Hepatocyte (in vitro differentiated cells): ENCODE measurements around the gene CCDC191. TPM values are rescaled to one million over a fixed set of nuclear protein-coding genes. Genes with fewer than 3 reads are reported as not detected.

Experiments used
- DNase-seq: peaks from one replicate; pipeline ENCODE4 v3.0.0-alpha.2; 2016; ENCODE audit warnings: low spot score
- H2AFZ ChIP-seq: fragments of 200-600 bp; sonication (generic); 2 replicates; pipeline ENCODE4 v1.6.0; 2016; ENCODE audit warnings: antibody characterized with exemption, mild to moderate bottlenecking
- H3K27ac ChIP-seq: fragments of 200-600 bp; sonication (generic); 2 replicates; pipeline ENCODE4 v1.5.1; 2016; ENCODE audit warnings: mild to moderate bottlenecking
- H3K27me3 ChIP-seq: fragments of 200-600 bp; sonication (generic); 2 replicates; pipeline ENCODE4 v1.6.1; 2016
- H3K36me3 ChIP-seq: fragments of 200-600 bp; sonication (generic); replicated peaks from 2 replicates; pipeline ENCODE4 v1.5.1; 2016; ENCODE audit warnings: low read depth; ENCODE audit not compliant: insufficient read depth
- H3K4me1 ChIP-seq: fragments of 200-600 bp; sonication (generic); 2 replicates; pipeline ENCODE4 v1.5.1; 2016; ENCODE audit warnings: mild to moderate bottlenecking, moderate library complexity; ENCODE audit not compliant: insufficient read depth
- H3K4me2 ChIP-seq: fragments of 200-600 bp; sonication (generic); 2 replicates; pipeline ENCODE4 v1.6.0; 2016
- H3K4me3 ChIP-seq: fragments of 200-600 bp; sonication (generic); 2 replicates; pipeline ENCODE4 v1.5.1; 2016; ENCODE audit warnings: mild to moderate bottlenecking
- H3K79me2 ChIP-seq: fragments of 200-600 bp; sonication (generic); 2 replicates; pipeline ENCODE4 v1.6.0; 2017; ENCODE audit warnings: mild to moderate bottlenecking
- H3K9me2 ChIP-seq: fragments of 200-600 bp; sonication (generic); replicated peaks from 2 replicates; pipeline ENCODE4 v1.6.0; 2017; ENCODE audit warnings: mild to moderate bottlenecking; ENCODE audit not compliant: insufficient read depth
- H3K9me3 ChIP-seq: fragments of 200-600 bp; sonication (generic); 2 replicates; pipeline ENCODE4 v1.5.1; 2016; ENCODE audit warnings: low read depth, mild to moderate bottlenecking
- H4K20me1 ChIP-seq: fragments of 200-600 bp; sonication (generic); 2 replicates; pipeline ENCODE4 v1.6.0; 2016; ENCODE audit warnings: mild to moderate bottlenecking; ENCODE audit not compliant: insufficient read depth, poor library complexity, severe bottlenecking
- CTCF ChIP-seq: fragments of 200-600 bp; sonication (generic); IDR thresholded peaks from 2 replicates; pipeline ENCODE4 v1.5.1; 2016; ENCODE audit warnings: antibody characterized with exemption, mild to moderate bottlenecking; ENCODE audit not compliant: poor library complexity
- EZH2 ChIP-seq: fragments of 200-600 bp; sonication (generic); IDR thresholded peaks from 2 replicates; pipeline ENCODE4 v1.6.1; 2016; ENCODE audit warnings: antibody characterized with exemption, mild to moderate bottlenecking, borderline replicate concordance
- EZH2phosphoT487 ChIP-seq: fragments of 200-600 bp; sonication (generic); IDR thresholded peaks from one replicate; pipeline ENCODE4 v1.6.1; 2018; ENCODE audit warnings: antibody characterized with exemption, mild to moderate bottlenecking, low read depth, moderate library complexity; ENCODE audit not compliant: unreplicated experiment, severe bottlenecking
- WGBS: methylation state at CpG from one replicate; pipeline ENCODE4 v1.1.6; 2016; ENCODE audit warnings: low lambda C conversion rate; ENCODE audit errors: missing lambda C conversion rate; 5-methylcytosine and 5-hydroxymethylcytosine counted together
- polyA plus RNA-seq: library from polyadenylated mRNA; unstranded; fragments of >200 nt; fragmentation: Nextera tagmentation; extraction: Ambion mirVana; gene quantifications from 2 replicates; pipeline ENCODE4 v1.2.1, GENCODE V29; 2016
- total RNA-seq: library from RNA; depleted of rRNA; stranded (reverse); fragments of >200 nt; gene quantifications from 2 replicates; pipeline ENCODE4 v1.2.3, GENCODE V29; 2014

CCDC191 gene
- total and polyA plus RNA-seq, 2 experiments from 2014 or later, result 1.1 to 3.5 TPM

GRCh38 chr3:114035896-114036295 is 20.4 kb downstream of the CCDC191 start:
- H2AFZ ChIP-seq, result no peak overlapping the region
- H3K27ac ChIP-seq, result no peak overlapping the region
- no peak for DNase-seq
- no peaks in the 10 kb centered on the region for H3K9me2 ChIP-seq
- H3K27me3 ChIP-seq, result no peaks in the 10 kb centered on the region
- H3K79me2 ChIP-seq, result no peaks in the 10 kb centered on the region
- no peak overlapping the region for H3K4me3 ChIP-seq
- H3K9me3 ChIP-seq, result no peaks in the 10 kb centered on the region
- H3K36me3 ChIP-seq, result no peaks in the 10 kb centered on the region
- no peak overlapping the region for H3K4me2 ChIP-seq
- 95% methylated on average over 3 of the region's 3 CpGs for WGBS
- no peaks in the 10 kb centered on the region for H4K20me1 ChIP-seq
- TF ChIP-seq CTCF, result no peak
- TF ChIP-seq EZH2, result no peak
- TF ChIP-seq EZH2phosphoT487, result no peak
- no peaks in the 10 kb centered on the region for H3K4me1 ChIP-seq

DNA sequence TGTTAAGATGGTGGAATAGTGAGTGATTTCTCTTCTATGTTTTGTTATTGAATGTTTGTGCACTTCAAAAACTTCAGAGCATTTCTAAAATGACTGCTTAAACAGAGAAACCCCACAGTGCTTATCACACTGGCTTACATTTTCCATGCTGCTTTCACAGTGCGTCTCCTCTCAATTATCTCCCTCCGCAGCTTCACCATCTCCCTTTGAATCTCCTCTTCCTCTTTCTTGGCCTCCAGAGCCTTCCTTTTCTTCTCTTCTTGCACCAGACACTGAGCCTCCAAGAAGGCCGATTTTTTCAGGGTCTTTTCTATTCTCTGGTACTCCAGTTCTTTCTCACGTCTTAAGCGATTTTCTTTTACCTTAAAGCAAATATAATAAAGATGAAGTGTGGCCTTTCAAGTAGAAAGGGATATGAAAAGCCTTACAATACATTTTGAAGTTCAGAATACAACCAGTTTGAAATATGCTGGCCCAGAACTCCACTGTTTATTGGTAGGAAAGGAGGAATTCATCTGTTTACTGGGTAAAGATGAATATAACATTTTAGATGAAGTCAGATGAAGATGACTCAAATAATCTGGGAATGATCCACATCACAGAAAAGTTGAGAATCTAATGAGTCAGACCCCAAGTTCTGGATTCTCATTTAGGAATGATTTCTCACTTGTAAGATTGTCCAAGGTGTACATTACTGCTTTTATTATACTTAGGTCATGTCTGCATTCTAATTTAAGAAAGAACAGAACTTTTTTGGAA is 21.4 kb downstream of the CCDC191 start:
- Histone ChIP-seq H3K36me3 (no peaks in the 10 kb centered on the region), H3K79me2 (no peaks in the 10 kb centered on the region), H2AFZ (no peak overlapping the region), H3K27me3 (no peaks in the 10 kb centered on the region), H3K4me1 (no peaks in the 10 kb centered on the region), H3K4me3 (no peak overlapping the region), H3K9me3 (no peaks in the 10 kb centered on the region), H3K27ac (no peak overlapping the region), H3K9me2 (no peaks in the 10 kb centered on the region), H4K20me1 (no peaks in the 10 kb centered on the region), H3K4me2 (no peak overlapping the region)
- DNase-seq, result no peak
- TF ChIP-seq EZH2 (no peak), EZH2phosphoT487 (no peak), CTCF (no peak)
- WGBS, result 84% methylated on average over 5 of the region's 5 CpGs

GRCh38 chr3:114034211-114034610 is 22.1 kb downstream of the CCDC191 start:
- H3K4me3 ChIP-seq, result no peak overlapping the region
- no peaks in the 10 kb centered on the region for H3K79me2 ChIP-seq
- TF ChIP-seq EZH2 (no peak), CTCF (no peak), EZH2phosphoT487 (no peak)
- no peaks in the 10 kb centered on the region for H3K4me1 ChIP-seq
- H3K4me2 ChIP-seq, result no peak overlapping the region
- H3K36me3 ChIP-seq, result no peaks in the 10 kb centered on the region
- no peaks in the 10 kb centered on the region for H4K20me1 ChIP-seq
- no peaks in the 10 kb centered on the region for H3K27me3 ChIP-seq
- no peak overlapping the region for H2AFZ ChIP-seq
- H3K9me3 ChIP-seq, result no peaks in the 10 kb centered on the region
- H3K9me2 ChIP-seq, result no peaks in the 10 kb centered on the region
- no peak overlapping the region for H3K27ac ChIP-seq
- no peak for DNase-seq
